Stimulated activated naive CD8-positive, alpha-beta T cell treated with anti-CD3 and anti-CD28 coated beads, Interleukin-15, Interleukin-2, amounts not matched to agents 100 U/mL and 50 U/mL, for 24 hours (primary cell): Measurements from ENCODE around the gene PSKH1.
"Not testable (repeated sequence)": the region's sequence is repeated elsewhere in the genome, so short reads cannot be mapped to it uniquely, and the experiment has no call there.

Experiments
- ATAC-seq: fragments of 150-1000 bp; cut with Tn5 transposase; one replicate; pipeline ENCODE4 v1.10.0; 2021
- DNase-seq: peaks from one replicate; pipeline ENCODE4 v3.0.0; 2021

PSKH1 gene

GRCh38 chr16:67886387-67886786 is 6.7 kb upstream of the PSKH1 start:
- DNase-seq (no peak), ATAC-seq (no peak)

- ATAC-seq = no peak
- DNase-seq = no peak
These were observed 4.7 kb upstream of the PSKH1 start for GRCh38 chr16:67888331-67888730.

- DNase-seq = no peak
- no peak for ATAC-seq
These were observed 679 bp upstream of the PSKH1 start for GRCh38 chr16:67892375-67892774.

DNA sequence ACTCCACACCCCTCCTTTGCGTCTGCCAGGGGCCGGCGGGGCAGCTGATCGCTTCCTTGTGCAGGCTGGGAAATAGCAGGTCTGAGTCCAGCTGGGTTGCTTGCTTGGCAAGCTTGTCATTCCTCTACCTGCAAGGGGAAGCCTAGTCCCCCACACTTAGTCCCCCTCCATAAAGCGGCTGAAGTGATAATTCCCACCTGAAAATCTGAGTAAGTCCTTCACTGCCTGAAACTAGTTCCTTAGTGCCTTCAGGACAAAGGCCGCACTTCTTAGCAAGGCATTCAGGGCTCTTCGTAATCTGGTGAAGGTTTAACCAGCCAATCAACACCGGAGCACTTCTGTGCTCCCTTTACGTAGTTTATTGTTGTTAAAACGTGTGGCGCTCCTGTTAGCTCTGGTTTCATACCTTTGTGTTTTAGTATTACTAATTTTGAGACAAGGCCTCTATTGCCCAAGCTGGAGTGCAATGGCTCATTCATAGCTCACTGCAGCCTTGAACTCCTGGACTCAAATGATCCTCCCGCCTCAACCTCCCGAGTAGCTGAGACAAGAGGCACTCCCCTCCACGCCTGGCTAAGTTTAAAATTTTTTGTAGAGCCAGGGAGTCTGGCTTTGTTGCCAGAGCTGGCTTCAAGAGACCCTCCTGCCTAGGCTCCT is 817 bp downstream of the PSKH1 start:
- DNase-seq (no peak), ATAC-seq (no peak)

GRCh38 chr16:67897231-67897630 is 4.2 kb downstream of the PSKH1 start:
- DNase-seq (no peak), ATAC-seq (no peak)

- DNase-seq = no peak
- ATAC-seq = no peak
These were observed 8.7 kb downstream of the PSKH1 start for GRCh38 chr16:67901734-67902133.

GRCh38 chr16:67902831-67903230 is 9.8 kb downstream of the PSKH1 start:
- DNase-seq (no peak), ATAC-seq (no peak)

GRCh38 chr16:67907397-67908180 is 14.5 kb downstream of the PSKH1 start:
- DNase-seq = no peak
- ATAC-seq = no peak

DNA sequence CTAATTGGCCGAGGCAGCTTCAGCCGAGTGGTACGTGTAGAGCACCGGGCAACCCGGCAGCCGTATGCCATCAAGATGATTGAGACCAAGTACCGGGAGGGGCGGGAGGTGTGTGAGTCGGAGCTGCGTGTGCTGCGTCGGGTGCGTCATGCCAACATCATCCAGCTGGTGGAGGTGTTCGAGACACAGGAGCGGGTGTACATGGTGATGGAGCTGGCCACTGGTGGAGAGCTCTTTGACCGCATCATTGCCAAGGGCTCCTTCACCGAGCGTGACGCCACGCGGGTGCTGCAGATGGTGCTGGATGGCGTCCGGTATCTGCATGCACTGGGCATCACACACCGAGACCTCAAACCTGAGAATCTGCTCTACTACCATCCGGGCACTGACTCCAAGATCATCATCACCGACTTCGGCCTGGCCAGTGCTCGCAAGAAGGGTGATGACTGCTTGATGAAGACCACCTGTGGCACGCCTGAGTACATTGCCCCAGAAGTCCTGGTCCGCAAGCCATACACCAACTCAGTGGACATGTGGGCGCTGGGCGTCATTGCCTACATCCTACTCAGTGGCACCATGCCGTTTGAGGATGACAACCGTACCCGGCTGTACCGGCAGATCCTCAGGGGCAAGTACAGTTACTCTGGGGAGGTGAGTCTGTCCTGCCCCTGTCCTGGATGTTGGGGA is 16.1 kb downstream of the PSKH1 start:
- ATAC-seq (no peak), DNase-seq (no peak)

DNA sequence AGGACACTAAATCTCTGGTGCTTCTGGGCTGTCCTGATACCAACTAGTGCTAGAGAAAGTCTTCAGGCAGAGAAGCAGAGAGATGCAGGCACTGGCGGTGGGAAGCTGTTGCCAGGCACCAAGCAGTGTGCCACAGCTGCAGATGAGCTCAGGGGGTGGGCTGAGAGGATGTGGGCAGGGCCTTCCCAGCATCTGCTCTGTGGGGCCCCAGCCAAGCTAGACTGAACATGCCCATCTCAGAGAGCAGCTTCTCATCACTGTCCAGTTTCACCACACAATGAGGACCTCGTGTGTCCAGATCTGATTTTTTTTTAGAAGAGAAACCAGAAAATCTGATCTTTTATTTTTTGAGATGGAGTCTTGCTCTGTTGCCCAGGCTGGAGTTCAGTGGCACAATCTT is 17.1 kb downstream of the PSKH1 start:
- peak; percentile 42 for DNase-seq
- ATAC-seq = peak; percentile 70

- ATAC-seq (no peak), DNase-seq (no peak)
These were observed 21.9 kb downstream of the PSKH1 start for GRCh38 chr16:67914758-67915495.

DNA sequence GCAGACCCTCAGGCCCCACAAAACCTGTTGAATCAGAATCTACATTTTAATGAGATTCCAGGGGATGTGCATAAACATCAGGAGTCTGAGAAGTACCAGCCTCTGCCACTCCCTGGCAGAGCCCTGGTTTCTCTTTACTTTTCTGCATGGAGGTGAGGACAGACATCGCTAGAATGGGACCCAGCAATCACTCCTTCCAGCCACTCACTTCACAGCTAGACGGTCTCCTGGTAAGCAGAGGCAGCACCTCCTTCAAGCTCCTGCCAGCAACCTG is 22.4 kb downstream of the PSKH1 start:
- ATAC-seq = not testable (repeated sequence)

DNA sequence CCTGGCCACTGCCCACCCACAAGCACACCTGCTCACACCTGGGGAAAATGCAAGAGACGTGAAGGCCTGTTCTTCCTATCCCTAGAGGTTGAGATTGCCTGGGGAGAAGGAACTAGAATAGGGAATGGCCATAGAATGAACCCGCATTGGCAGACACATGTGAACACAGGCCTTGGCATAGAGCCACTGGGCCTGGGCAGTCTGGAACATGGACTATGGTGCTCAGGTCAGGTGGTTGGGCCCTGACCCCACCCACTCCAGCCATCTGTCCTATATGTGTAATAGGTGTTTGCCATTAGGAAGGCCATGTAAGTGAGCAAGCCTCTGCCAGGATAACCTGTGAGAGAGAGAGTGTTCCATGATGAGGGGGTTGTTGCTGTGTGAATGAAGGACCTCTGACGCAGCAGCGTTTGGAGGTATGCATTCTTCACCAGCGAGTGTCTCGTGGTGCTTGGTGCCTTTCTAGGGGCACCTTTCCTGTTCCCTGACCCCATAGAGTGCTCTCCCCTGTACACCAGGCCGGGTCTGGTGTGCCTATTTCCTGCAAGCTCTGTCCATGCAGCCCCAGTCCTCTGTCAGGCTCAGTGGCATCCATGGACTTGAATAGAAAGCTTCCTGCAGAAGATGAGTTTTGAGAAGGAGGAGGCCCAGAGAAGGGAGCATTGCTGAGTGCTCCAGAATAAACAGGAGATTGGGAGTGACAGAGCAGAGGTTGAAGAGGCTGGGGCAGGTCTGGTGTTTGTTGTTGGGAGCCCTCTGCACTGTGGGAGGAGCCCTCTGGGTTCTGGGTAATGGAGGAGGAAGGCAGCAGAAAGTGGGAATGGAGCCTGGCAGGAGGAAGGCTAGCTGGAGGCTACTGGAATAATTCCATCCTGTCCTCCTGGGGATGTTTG is 23.0 kb downstream of the PSKH1 start:
- DNase-seq (no peak), ATAC-seq (no peak)

More for the DNA sequence above, 22.4 kb downstream of the PSKH1 start:
- not testable (repeated sequence) for DNase-seq

DNA sequence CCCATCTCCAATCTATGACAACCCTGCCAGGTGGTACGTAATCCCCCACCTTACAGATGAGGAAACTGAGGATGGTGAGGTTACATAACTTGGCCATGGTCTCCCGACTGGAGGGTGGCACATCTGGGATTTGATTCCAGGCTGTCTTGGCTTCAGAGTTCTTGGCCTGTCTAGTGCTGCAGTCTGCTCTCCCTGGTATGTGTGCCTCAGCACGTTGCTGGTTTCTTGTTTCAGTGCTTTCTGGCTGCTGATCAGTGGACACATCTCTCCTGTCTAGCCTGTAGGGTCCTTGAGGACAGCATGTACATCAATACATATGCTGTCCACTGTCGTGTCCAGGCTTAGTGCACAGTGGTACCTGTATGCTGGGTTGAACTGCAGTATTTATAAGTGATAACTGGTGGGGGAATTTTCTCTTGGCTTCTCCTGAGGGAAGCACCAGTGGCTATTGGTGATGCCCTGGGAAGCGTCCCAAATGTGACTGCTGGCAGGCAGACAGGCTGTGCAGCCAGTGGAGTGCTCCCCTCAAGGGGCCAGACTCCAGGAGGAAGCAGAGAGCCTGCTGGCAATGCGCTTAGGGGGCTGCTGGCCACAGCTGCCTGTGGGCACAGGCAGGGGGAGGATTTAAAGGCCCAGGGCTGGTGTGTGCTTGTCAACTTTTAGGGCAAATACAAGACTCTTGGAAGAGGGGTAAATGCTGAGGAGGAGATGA is 24.2 kb downstream of the PSKH1 start:
- ATAC-seq (no peak), DNase-seq (no peak)

GRCh38 chr16:67917852-67918236 is 24.8 kb downstream of the PSKH1 start:
- DNase-seq (peak; percentile 52), ATAC-seq (peak; percentile 98)

GRCh38 chr16:67919622-67920221 is 26.7 kb downstream of the PSKH1 start:
- DNase-seq = no peak
- ATAC-seq = no peak

DNA sequence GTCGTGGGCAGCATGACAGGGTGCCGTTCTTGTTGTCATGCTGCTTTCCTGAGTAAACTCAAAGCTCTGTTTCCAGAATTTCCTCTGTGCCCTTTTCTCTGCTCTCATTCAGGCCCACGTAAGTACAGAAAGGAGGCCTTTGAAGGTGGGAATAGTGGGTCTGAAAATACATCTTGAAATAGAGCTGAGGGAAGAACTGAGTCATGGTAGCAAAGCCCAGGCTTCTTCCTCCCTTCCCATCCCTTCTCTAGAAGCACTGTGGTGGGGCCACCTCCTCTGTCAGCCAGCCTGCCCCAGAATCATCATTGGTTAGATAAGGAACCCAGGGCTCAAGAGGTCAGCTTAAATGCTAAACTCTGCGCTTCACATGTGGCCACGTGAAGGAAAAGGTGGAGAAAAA is 29.2 kb downstream of the PSKH1 start:
- ATAC-seq = peak; percentile 59

DNA sequence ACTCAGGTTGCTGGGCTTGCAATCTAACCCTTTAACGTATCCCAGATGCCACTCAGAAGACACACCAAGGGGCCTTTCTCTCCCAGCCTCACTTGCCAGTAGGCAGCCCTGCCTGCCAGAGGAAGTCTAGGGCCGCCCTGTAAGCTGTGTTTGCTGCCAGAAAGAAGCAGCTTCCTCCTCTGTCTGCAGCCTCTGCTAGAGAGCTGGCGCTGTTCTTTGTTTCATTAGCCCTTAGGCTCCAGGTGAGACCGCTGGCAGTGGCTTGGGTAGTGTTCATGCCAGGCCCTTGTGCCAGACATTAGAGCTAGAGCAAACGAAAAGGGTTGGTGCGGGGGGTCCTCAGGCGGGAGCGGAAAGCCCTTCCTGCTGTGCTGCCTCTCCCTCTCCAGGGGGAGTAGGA is 29.7 kb downstream of the PSKH1 start:
- ATAC-seq (no peak), DNase-seq (no peak)

More for the DNA sequence above, 29.2 kb downstream of the PSKH1 start:
- no peak for DNase-seq

DNA sequence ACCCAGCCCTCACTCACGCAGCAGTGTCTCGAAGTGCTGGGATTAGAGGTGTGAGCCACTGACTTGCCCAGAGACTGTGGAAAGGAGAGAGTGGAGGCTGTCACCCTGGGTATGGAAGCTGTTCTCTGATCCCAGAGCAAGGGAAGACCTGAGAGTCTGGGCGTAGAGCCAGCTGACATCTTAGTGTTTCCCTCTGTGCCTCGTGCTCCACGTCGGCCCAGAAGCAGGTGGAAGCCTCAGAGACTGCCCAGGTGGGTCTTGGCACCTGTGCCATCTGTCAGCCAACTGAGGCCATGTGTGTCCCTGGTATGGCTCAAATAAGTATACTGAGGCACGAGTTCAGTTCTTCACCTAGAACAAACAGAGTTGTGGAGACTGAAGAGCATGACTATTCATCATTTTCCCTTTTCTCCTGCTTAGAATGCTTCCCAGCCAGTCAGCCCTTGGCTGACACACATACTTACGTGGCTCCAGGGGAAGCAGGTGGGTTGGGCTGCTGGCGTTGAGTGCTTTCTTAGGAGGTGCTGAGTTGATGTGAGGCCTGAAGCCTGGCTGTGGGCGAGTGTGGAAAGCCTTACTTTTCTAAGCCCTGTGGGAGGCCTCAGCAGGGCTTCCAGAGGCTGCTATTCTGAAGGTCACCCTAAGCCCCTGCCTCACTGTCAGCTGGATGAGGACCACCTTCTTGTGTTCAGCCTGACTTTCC is 30.5 kb downstream of the PSKH1 start:
- DNase-seq (no peak), ATAC-seq (no peak)
